Smooth muscle cell (in vitro differentiated cells): ENCODE measurements around the gene IRGQ. TPM values are rescaled to one million over a fixed set of nuclear protein-coding genes. Genes with fewer than 3 reads are reported as not detected.
A peak's percentile ranks its signal among the peaks of the same experiment; 100 is the strongest.

ENCODE experiments used
- DNase-seq: peaks from one replicate; lab custom pipeline; 2025; ENCODE audit not compliant: unreplicated experiment; lab: John Stamatoyannopoulos, UW
- H2AFZ ChIP-seq: fragments of 200-600 bp; sonication (generic); 2 replicates; pipeline ENCODE4 v1.6.0; 2016; ENCODE audit warnings: antibody characterized with exemption, low read depth, mild to moderate bottlenecking
- H3F3A ChIP-seq: fragments of 200-600 bp; sonication (generic); 2 replicates; pipeline ENCODE4 v1.6.0; 2017; ENCODE audit warnings: antibody characterized with exemption, low read depth
- H3K27ac ChIP-seq: fragments of 200-600 bp; sonication (generic); 2 replicates; pipeline ENCODE4 v1.5.1; 2016; ENCODE audit warnings: low read depth, mild to moderate bottlenecking
- H3K27me3 ChIP-seq: fragments of 200-600 bp; sonication (generic); 2 replicates; pipeline ENCODE4 v1.6.1; 2016; ENCODE audit warnings: low read depth, mild to moderate bottlenecking
- H3K36me3 ChIP-seq: fragments of 200-600 bp; sonication (generic); 2 replicates; pipeline ENCODE4 v1.5.1; 2016; ENCODE audit warnings: low read depth
- H3K4me1 ChIP-seq: fragments of 200-600 bp; sonication (generic); 2 replicates; pipeline ENCODE4 v1.5.1; 2016; ENCODE audit warnings: low read depth
- H3K4me2 ChIP-seq: fragments of 200-600 bp; sonication (generic); 2 replicates; pipeline ENCODE4 v1.6.0; 2016; ENCODE audit warnings: mild to moderate bottlenecking
- H3K4me3 ChIP-seq: fragments of 200-600 bp; sonication (generic); 2 replicates; pipeline ENCODE4 v1.5.1; 2016; ENCODE audit warnings: mild to moderate bottlenecking
- H3K79me2 ChIP-seq: fragments of 200-600 bp; sonication (generic); 2 replicates; pipeline ENCODE4 v1.6.0; 2016; ENCODE audit warnings: low read depth, mild to moderate bottlenecking
- H3K9ac ChIP-seq: fragments of 200-600 bp; sonication (generic); 2 replicates; pipeline ENCODE4 v1.6.0; 2016; ENCODE audit warnings: low read depth
- H3K9me3 ChIP-seq: fragments of 200-600 bp; sonication (generic); replicated peaks from 2 replicates; pipeline ENCODE4 v1.5.1; 2016; ENCODE audit warnings: low read depth
- H4K20me1 ChIP-seq: fragments of 200-600 bp; sonication (generic); 2 replicates; pipeline ENCODE4 v1.6.0; 2016; ENCODE audit warnings: low read depth
- WGBS: methylation state at CpG from one replicate; pipeline ENCODE4 v1.1.7; 2016; ENCODE audit warnings: low lambda C conversion rate; 5-methylcytosine and 5-hydroxymethylcytosine counted together
- polyA plus RNA-seq: library from polyadenylated mRNA; unstranded; fragments of >200 nt; fragmentation: Nextera tagmentation; extraction: Ambion mirVana; gene quantifications from 2 replicates; pipeline ENCODE4 v1.2.1, GENCODE V29; 2016
- total RNA-seq: library from RNA; depleted of rRNA; stranded (reverse); fragments of >200 nt; gene quantifications from 2 replicates; pipeline ENCODE4 v1.2.3, GENCODE V29; 2014
- TF ChIP-seq, protein P1 (sequence below): fragments of 200-600 bp; sonication (generic); IDR thresholded peaks from 2 replicates; pipeline ENCODE4 v1.5.1; 2017; ENCODE audit warnings: borderline replicate concordance, mild to moderate bottlenecking, antibody characterized with exemption; ENCODE audit not compliant: insufficient read depth, poor library complexity, severe bottlenecking

Gene IRGQ, protein sequence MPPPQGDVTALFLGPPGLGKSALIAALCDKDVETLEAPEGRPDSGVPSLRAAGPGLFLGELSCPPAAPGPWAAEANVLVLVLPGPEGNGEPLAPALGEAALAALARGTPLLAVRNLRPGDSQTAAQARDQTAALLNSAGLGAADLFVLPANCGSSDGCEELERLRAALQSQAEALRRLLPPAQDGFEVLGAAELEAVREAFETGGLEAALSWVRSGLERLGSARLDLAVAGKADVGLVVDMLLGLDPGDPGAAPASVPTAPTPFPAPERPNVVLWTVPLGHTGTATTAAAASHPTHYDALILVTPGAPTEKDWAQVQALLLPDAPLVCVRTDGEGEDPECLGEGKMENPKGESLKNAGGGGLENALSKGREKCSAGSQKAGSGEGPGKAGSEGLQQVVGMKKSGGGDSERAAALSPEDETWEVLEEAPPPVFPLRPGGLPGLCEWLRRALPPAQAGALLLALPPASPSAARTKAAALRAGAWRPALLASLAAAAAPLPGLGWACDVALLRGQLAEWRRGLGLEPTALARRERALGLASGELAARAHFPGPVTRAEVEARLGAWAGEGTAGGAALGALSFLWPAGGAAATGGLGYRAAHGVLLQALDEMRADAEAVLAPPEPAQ
- total RNA-seq = 11.1 and 13.1 TPM in 2 replicates
- polyA plus RNA-seq = 13.1 and 14.3 TPM in 2 replicates

DNA sequence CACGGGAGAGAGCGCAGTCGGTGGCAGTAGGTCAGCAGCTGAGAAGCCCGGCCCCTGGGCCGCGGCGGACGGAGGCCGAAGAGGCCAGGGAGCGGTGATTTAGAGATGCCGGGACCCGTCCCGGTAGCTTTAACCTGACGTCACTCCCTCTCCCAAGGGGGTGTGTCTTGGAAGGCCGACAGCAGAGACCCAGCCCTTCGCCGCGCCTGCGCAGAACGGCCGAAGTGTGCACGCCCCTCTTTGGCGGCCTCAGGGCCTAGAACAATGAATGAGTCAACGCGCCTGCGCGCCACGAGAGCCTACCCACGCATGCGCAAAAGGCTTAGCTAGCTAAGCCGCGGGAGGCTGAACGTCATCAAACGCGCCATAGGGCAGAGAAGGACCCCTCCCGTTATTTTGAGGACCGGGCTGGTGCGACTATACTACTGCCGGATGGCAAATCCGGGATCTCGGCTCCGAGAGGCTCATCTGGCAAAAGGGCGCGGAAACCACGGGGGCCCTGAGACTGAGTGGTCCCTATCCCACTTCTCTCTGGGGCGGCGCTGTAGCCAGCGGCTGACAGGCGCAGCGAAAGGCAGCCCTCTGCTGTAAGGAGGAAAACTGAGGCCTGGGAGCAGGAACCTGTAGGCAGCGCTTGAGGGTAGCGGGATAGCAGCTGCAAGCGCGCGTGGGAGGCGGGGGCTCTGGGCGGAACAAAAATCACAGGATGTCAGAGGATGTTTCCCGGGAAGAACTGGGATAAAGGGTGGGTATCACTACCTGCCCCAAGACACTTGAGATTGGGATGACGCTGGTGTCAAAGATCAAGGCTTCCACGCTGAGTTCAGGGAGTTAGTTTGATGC, at the start of gene IRGQ, which contains the start of gene ZNF576:
Gene IRGQ (minus strand): TSS at position 136 of the 843 bp plus-strand sequence. CDS start 796 bp downstream, outside the sequence.
Gene ZNF576 (plus strand): TSS at position 597 of the 843 bp plus-strand sequence. CDS start 514 bp downstream, outside the sequence.
- TF ChIP-seq, protein P1, sequence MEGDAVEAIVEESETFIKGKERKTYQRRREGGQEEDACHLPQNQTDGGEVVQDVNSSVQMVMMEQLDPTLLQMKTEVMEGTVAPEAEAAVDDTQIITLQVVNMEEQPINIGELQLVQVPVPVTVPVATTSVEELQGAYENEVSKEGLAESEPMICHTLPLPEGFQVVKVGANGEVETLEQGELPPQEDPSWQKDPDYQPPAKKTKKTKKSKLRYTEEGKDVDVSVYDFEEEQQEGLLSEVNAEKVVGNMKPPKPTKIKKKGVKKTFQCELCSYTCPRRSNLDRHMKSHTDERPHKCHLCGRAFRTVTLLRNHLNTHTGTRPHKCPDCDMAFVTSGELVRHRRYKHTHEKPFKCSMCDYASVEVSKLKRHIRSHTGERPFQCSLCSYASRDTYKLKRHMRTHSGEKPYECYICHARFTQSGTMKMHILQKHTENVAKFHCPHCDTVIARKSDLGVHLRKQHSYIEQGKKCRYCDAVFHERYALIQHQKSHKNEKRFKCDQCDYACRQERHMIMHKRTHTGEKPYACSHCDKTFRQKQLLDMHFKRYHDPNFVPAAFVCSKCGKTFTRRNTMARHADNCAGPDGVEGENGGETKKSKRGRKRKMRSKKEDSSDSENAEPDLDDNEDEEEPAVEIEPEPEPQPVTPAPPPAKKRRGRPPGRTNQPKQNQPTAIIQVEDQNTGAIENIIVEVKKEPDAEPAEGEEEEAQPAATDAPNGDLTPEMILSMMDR = no peak
- peaks cover 51% of the 10 kb centered on the region for H3K79me2 ChIP-seq
- under 1% methylated on average over 60 of the region's 60 CpGs for WGBS

DNA sequence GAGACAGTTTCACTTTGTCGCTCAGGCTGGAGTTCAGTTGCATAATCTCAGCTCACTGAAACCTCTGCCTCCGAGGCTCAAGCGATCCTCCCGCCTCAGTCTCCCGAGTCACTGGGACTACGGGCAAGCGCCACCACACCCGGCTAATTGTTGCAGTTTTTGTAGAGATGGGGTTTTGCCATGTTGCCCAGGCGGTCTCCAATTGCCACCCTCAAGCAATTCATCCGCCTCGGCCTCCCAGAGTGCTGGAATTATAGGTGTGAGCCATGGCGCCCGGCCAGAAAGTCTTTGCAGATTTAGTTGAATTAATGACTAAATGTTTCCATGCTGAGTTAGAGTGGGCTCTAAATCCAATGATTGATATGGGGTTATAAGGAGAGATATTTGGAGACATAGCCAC, 48.2 kb upstream of the IRGQ start:
- Histone ChIP-seq H3K27me3 (peaks cover 23% of the 10 kb centered on the region), H3K4me3 (no peak overlapping the region), H3K4me1 (no peaks in the 10 kb centered on the region), H3K9me3 (no peaks in the 10 kb centered on the region), H3K27ac (no peak overlapping the region), H2AFZ (no peak overlapping the region), H4K20me1 (no peaks in the 10 kb centered on the region), H3K36me3 (peaks cover 3% of the 10 kb centered on the region), H3K4me2 (no peak overlapping the region), H3K9ac (no peak overlapping the region), H3F3A (no peaks in the 10 kb centered on the region), H3K79me2 (no peaks in the 10 kb centered on the region)
- 89% methylated on average over 13 of the region's 13 CpGs for WGBS
- no peak for DNase-seq
- TF ChIP-seq, protein P1 = no peak

More for the DNA sequence above, at the start of gene IRGQ, which contains the start of gene ZNF576:
- H3K4me3 ChIP-seq = peak within 1 kb of the TSS; percentile 81
- H3F3A ChIP-seq = peaks cover 5% of the 10 kb centered on the region
- peaks cover 34% of the 10 kb centered on the region for H4K20me1 ChIP-seq
- peaks cover 13% of the 10 kb centered on the region for H3K4me1 ChIP-seq
- peak within 1 kb of the TSS; percentile 100 for H3K27ac ChIP-seq
- H3K27me3 ChIP-seq = no peaks in the 10 kb centered on the region
- H2AFZ ChIP-seq = peak within 1 kb of the TSS; percentile 89
- H3K36me3 ChIP-seq = no peaks in the 10 kb centered on the region
- H3K9me3 ChIP-seq = no peaks in the 10 kb centered on the region
- peak within 1 kb of the TSS; percentile 99 for H3K9ac ChIP-seq
- H3K4me2 ChIP-seq = peak within 1 kb of the TSS; percentile 98
- DNase-seq = peak; percentile 99

DNA sequence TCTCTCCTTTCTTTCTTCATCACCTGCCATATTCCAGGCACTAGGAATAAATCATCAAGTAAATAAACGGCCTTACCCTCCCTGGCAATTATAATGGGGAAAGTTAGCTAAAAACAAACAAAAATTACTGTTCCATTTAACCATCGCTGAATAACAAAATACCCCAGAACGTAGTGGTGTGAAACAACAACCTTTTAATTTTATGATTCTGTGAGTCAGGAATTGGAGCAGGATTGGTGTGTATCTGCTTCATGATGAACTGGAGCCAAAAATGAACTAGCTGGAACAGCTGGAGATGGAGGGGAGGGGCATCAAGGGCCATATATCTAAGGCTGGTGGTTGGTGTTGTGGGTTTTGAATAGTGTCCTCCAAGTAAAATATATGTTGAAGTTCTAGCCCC, 47.4 kb upstream of the IRGQ start:
- no peaks in the 10 kb centered on the region for H4K20me1 ChIP-seq
- 82% methylated on average over 3 of the region's 3 CpGs for WGBS
- no peak overlapping the region for H3K27ac ChIP-seq
- H3F3A ChIP-seq = no peaks in the 10 kb centered on the region
- H3K36me3 ChIP-seq = peaks cover 3% of the 10 kb centered on the region
- no peak overlapping the region for H2AFZ ChIP-seq
- H3K79me2 ChIP-seq = no peaks in the 10 kb centered on the region
- H3K4me2 ChIP-seq = no peak overlapping the region
- H3K4me3 ChIP-seq = no peak overlapping the region
- peaks cover 31% of the 10 kb centered on the region for H3K27me3 ChIP-seq
- DNase-seq = no peak
- no peaks in the 10 kb centered on the region for H3K4me1 ChIP-seq
- H3K9ac ChIP-seq = no peak overlapping the region
- H3K9me3 ChIP-seq = no peaks in the 10 kb centered on the region
- TF ChIP-seq, protein P1 = no peak
